Mucosa of descending colon (tissue), 3 donors: ENCODE data around the gene ADAMTS18. TPM values are rescaled to one million over a fixed set of nuclear protein-coding genes. Genes with fewer than 3 reads are reported as not detected.

Experiments used
- ATAC-seq: fragments of 200-7000 bp; cut with Tn5 transposase; one replicate; pipeline ENCODE4 v1.9.1; 2020; ENCODE audit warnings: mild to moderate bottlenecking, moderate library complexity
- DNase-seq, 3 donors: peaks; one replicate each; pipeline ENCODE4 v3.0.0-alpha.2; 2020
- H3K36me3 ChIP-seq: fragments of 200-600 bp; one replicate; pipeline ENCODE4 v1.8.0; 2021; ENCODE audit warnings: low read depth, mild to moderate bottlenecking
- H3K4me1 ChIP-seq: fragments of 200-600 bp; one replicate; pipeline ENCODE4 v1.8.0; 2021; ENCODE audit warnings: low read depth, mild to moderate bottlenecking
- H3K4me3 ChIP-seq: fragments of 200-600 bp; one replicate; pipeline ENCODE4 v1.8.0; 2021; ENCODE audit warnings: mild to moderate bottlenecking
- H3K9me3 ChIP-seq: fragments of 200-600 bp; one replicate; pipeline ENCODE4 v1.8.0; 2021; ENCODE audit warnings: mild to moderate bottlenecking
- CTCF ChIP-seq: fragments of 200-600 bp; IDR thresholded peaks from one replicate; pipeline ENCODE4 v1.8.0; 2022; ENCODE audit warnings: antibody characterized with exemption, mild to moderate bottlenecking
- intact Hi-C, 2 donors: fragments of 100-400 bp; cut with DNase I in 1 of 2; cut with micrococcal nuclease in 1 of 2; formaldehyde crosslinking; loops; one replicate each; pipeline versions ENCODE4 v1.11.0 to v1.11.1; 2022; cut with DNase I, micrococcal nuclease
- total RNA-seq, 3 donors: library from RNA; stranded (reverse); fragmentation: NEBNext Ultra II Directional in 2 of 3; extraction: Animal tissue kit (Norgen Biotek cat#: 25700) in 2 of 3; gene quantifications; one replicate each; pipeline versions ENCODE4 v1.2.1 to v1.2.4, GENCODE V29; 2021 to 2023
- donor health status: DM: no; HTN: no; CAD: no; lungs with moderate emphysema.
- donor health status: DM: no; HTN: no; CAD: no.
- donor health status: DM: no; HTN: yes; CAD: no.

Gene ADAMTS18
- total RNA-seq, 3 donors from 2014 or later: 0.20 to 0.22 TPM; not detected in 1

GRCh38 chr16:77409311-77409710 lies 25.5 kb downstream of the ADAMTS18 start:
- Histone ChIP-seq H3K4me1 (no peaks in the 10 kb centered on the region), H3K36me3 (no peaks in the 10 kb centered on the region), H3K9me3 (no peaks in the 10 kb centered on the region), H3K4me3 (no peak overlapping the region)
- DNase-seq (no peak), ATAC-seq (no peak)
- intact Hi-C loops: no loop called here
- TF ChIP-seq CTCF: no peak

GRCh38 chr16:77408607-77409006 lies 26.2 kb downstream of the ADAMTS18 start:
- ATAC-seq (no peak), DNase-seq (no peak)
- intact Hi-C loops: no loop called here
- Histone ChIP-seq H3K4me3 (no peak overlapping the region), H3K4me1 (no peaks in the 10 kb centered on the region), H3K9me3 (no peaks in the 10 kb centered on the region), H3K36me3 (no peaks in the 10 kb centered on the region)
- TF ChIP-seq CTCF: no peak

GRCh38 chr16:77406680-77407079 lies 28.2 kb downstream of the ADAMTS18 start:
- H3K36me3 ChIP-seq: no peaks in the 10 kb centered on the region
- no peak for TF ChIP-seq CTCF
- H3K4me1 ChIP-seq: no peaks in the 10 kb centered on the region
- DNase-seq (no peak), ATAC-seq (no peak)
- intact Hi-C loops: no loop called here
- H3K9me3 ChIP-seq: no peaks in the 10 kb centered on the region
- no peak overlapping the region for H3K4me3 ChIP-seq

DNA sequence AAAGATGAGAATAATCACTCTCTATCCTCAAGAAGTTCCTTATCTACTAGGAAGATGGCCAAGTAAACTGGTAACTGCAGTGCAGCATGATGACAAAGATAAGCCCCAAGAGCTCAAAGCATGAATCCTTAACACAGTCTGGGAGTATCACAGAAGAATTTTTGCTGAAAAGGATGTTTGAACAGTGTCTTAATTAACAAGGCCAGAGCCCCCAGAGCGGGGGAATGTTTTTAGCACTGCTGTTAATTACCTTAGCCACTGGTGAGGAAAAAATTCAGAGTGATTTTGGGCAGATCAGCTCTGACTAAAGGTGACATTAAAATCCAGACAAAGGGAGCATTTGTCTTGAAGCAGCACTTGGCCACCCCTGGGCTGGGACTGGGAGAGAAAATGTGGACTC lies 30.1 kb downstream of the ADAMTS18 start:
- no peaks in the 10 kb centered on the region for H3K36me3 ChIP-seq
- no peak for DNase-seq
- H3K4me1 ChIP-seq: no peaks in the 10 kb centered on the region
- TF ChIP-seq CTCF: no peak
- intact Hi-C loops: no loop called here
- ATAC-seq: no peak
- no peaks in the 10 kb centered on the region for H3K9me3 ChIP-seq
- H3K4me3 ChIP-seq: no peak overlapping the region

GRCh38 chr16:77403732-77404131 lies 31.1 kb downstream of the ADAMTS18 start:
- Histone ChIP-seq H3K9me3 (no peaks in the 10 kb centered on the region), H3K4me3 (no peak overlapping the region), H3K36me3 (no peaks in the 10 kb centered on the region), H3K4me1 (no peaks in the 10 kb centered on the region)
- ATAC-seq (no peak), DNase-seq (no peak)
- intact Hi-C loops: no loop called here
- TF ChIP-seq CTCF: no peak

DNA sequence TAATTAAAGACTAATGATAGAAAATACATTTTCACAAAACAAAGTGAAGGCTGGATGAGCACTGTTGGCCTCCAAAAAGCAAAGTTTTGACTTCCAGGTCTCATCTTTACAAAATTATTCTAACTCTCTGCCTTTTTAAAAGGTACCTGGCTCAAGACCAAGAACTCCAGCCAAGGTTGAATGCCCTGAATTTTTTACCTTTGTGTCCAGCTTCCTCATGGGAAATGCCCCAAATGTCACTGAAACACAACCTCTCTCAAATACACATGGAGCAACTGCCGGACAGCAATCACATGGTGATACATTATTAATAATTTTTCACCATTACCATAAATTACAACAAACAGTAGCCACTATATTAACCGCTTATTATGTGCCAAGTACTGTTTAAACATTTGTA lies 32.2 kb downstream of the ADAMTS18 start:
- no peak for DNase-seq
- TF ChIP-seq CTCF: no peak
- ATAC-seq: no peak
- Histone ChIP-seq H3K9me3 (no peaks in the 10 kb centered on the region), H3K4me1 (no peaks in the 10 kb centered on the region), H3K36me3 (no peaks in the 10 kb centered on the region), H3K4me3 (no peak overlapping the region)
- intact Hi-C loops: no loop called here
